WTC11 (cell line): ENCODE results near the gene TAC3. TPM values are rescaled to one million over a fixed set of nuclear protein-coding genes. Genes with fewer than 3 reads are reported as not detected.

Experiments used
- ATAC-seq: fragments of 200-7000 bp; cut with Tn5 transposase; 2 replicates; pipeline ENCODE4 v1.10.0; 2021; ENCODE audit warnings: mild to moderate bottlenecking, moderate library complexity
- CTCF ChIA-PET: fragments of 300-600 bp; sonication (Branson Sonifier 250); formaldehyde crosslinking; loops from one replicate; lab custom pipeline; 2021; ENCODE audit warnings: antibody characterized with exemption; lab: Charles Lee
- POLR2A ChIA-PET: fragments of 350-600 bp; sonication (Branson Sonifier 250); formaldehyde crosslinking; loops from one replicate; lab custom pipeline; 2021; ENCODE audit warnings: antibody characterized with exemption; lab: Charles Lee
- DNase-seq: peaks from one replicate; pipeline ENCODE4 v3.0.0; 2021; ENCODE audit warnings: low spot score
- H3K27ac Mint-ChIP-seq: 2 replicates; pipeline ENCODE4 v1.8.0; 2021; ENCODE audit warnings: mixed read lengths
- H3K27me3 Mint-ChIP-seq: 2 replicates; pipeline ENCODE4 v1.8.0; 2021; ENCODE audit warnings: low read depth, mild to moderate bottlenecking, moderate library complexity, mixed read lengths
- H3K36me3 Mint-ChIP-seq: 2 replicates; pipeline ENCODE4 v1.8.0; 2021; ENCODE audit warnings: mixed read lengths
- H3K4me1 Mint-ChIP-seq: 2 replicates; pipeline ENCODE4 v1.8.0; 2022; ENCODE audit warnings: mixed read lengths
- H3K4me3 Mint-ChIP-seq: 2 replicates; pipeline ENCODE4 v1.8.0; 2021; ENCODE audit warnings: mild to moderate bottlenecking, moderate library complexity, mixed read lengths
- H3K9me3 Mint-ChIP-seq: 2 replicates; pipeline ENCODE4 v1.8.0; 2021; ENCODE audit warnings: mixed read lengths
- ATF2 ChIP-seq: sonication (generic); formaldehyde crosslinking; IDR thresholded peaks from 2 replicates; pipeline ENCODE4 v1.8.1; 2022; ENCODE audit warnings: low read depth, missing genetic modification reagents, borderline replicate concordance
- CBFB ChIP-seq: sonication (generic); formaldehyde crosslinking; IDR thresholded peaks from 2 replicates; pipeline ENCODE4 v1.8.1; 2022; ENCODE audit warnings: mild to moderate bottlenecking, low read depth, missing genetic modification reagents
- E2F4 ChIP-seq: sonication (generic); formaldehyde crosslinking; IDR thresholded peaks from 2 replicates; pipeline ENCODE4 v1.8.1; 2022; ENCODE audit warnings: low read depth, mild to moderate bottlenecking, moderate library complexity, missing genetic modification reagents, borderline replicate concordance
- ERG ChIP-seq: fragments of 250-450 bp; sonication (Bioruptor Pico); IDR thresholded peaks from 2 replicates; pipeline ENCODE4 v1.8.0; 2021; ENCODE audit warnings: mild to moderate bottlenecking
- KAT7 ChIP-seq: sonication (generic); formaldehyde crosslinking; IDR thresholded peaks from 2 replicates; pipeline ENCODE4 v1.8.1; 2023; ENCODE audit warnings: missing genetic modification reagents, mild to moderate bottlenecking, borderline replicate concordance
- MYBL2 ChIP-seq: sonication (generic); formaldehyde crosslinking; IDR thresholded peaks from 2 replicates; pipeline ENCODE4 v1.8.1; 2023; ENCODE audit warnings: mild to moderate bottlenecking, moderate library complexity, missing genetic modification reagents
- NFATC4 ChIP-seq: fragments of 250-450 bp; sonication (Bioruptor Pico); IDR thresholded peaks from 2 replicates; pipeline ENCODE4 v1.9.0; 2021; ENCODE audit warnings: mild to moderate bottlenecking
- NFE2L1 ChIP-seq: sonication (generic); formaldehyde crosslinking; IDR thresholded peaks from 2 replicates; pipeline ENCODE4 v1.8.1; 2023; ENCODE audit warnings: missing genetic modification reagents
- NR3C1 ChIP-seq: sonication (generic); formaldehyde crosslinking; conservative IDR thresholded peaks from 2 replicates; pipeline ENCODE4 v1.8.1; 2023; ENCODE audit warnings: low read depth, mild to moderate bottlenecking, missing genetic modification reagents
- PRRX2 ChIP-seq: fragments of 250-450 bp; sonication (Bioruptor Pico); IDR thresholded peaks from 2 replicates; pipeline ENCODE4 v1.8.0; 2021; ENCODE audit warnings: mild to moderate bottlenecking
- STAT6 ChIP-seq: sonication (generic); formaldehyde crosslinking; conservative IDR thresholded peaks from 2 replicates; pipeline ENCODE4 v1.8.1; 2023; ENCODE audit warnings: mild to moderate bottlenecking, low read depth, missing genetic modification reagents, moderate library complexity
- TEAD4 ChIP-seq: sonication (generic); formaldehyde crosslinking; IDR thresholded peaks from 2 replicates; pipeline ENCODE4 v1.8.0; 2022; ENCODE audit warnings: mild to moderate bottlenecking, missing genetic modification reagents
- ZNF281 ChIP-seq: sonication (generic); formaldehyde crosslinking; IDR thresholded peaks from 2 replicates; pipeline ENCODE4 v1.8.0; 2023; ENCODE audit warnings: mild to moderate bottlenecking, missing genetic modification reagents
- ZNF396 ChIP-seq: fragments of 250-450 bp; sonication (Bioruptor Pico); IDR thresholded peaks from 2 replicates; pipeline ENCODE4 v1.8.0; 2021; ENCODE audit warnings: mild to moderate bottlenecking, moderate library complexity, borderline replicate concordance
- ZNF416 ChIP-seq: fragments of 250-450 bp; sonication (Bioruptor Pico); IDR thresholded peaks from 2 replicates; pipeline ENCODE4 v1.9.0; 2021; ENCODE audit warnings: mild to moderate bottlenecking, inconsistent platforms
- ZNF512 ChIP-seq: sonication (generic); formaldehyde crosslinking; IDR thresholded peaks from 2 replicates; pipeline ENCODE4 v1.8.1; 2022; ENCODE audit warnings: missing genetic modification reagents, borderline replicate concordance
- total RNA-seq: library from RNA; stranded (reverse); gene quantifications from 3 replicates; pipeline ENCODE4 v1.2.3, GENCODE V29; 2021

Gene TAC3
- total RNA-seq, 1 experiment from 2014 or later, result 4.1 TPM

GRCh38 chr12:57058454-57058853 lies 42.1 kb upstream of the TAC3 start:
- Mint-ChIP-seq H3K9me3 (peaks cover 5% of the 10 kb centered on the region), H3K27ac (no peak overlapping the region), H3K4me1 (no peaks in the 10 kb centered on the region), H3K36me3 (peaks cover 68% of the 10 kb centered on the region), H3K27me3 (no peaks in the 10 kb centered on the region), H3K4me3 (no peak overlapping the region)
- ATAC-seq (no peak), DNase-seq (no peak)
- TF ChIP-seq ATF2 (CRISPR knock-in tag), result no peak
- TF ChIP-seq E2F4 (CRISPR knock-in tag), result no peak
- TF ChIP-seq ZNF396, result no peak
- no peak for TF ChIP-seq STAT6 (CRISPR knock-in tag)
- no peak for TF ChIP-seq CBFB (CRISPR knock-in tag)
- no peak for TF ChIP-seq TEAD4 (CRISPR knock-in tag)
- no peak for TF ChIP-seq NR3C1 (CRISPR knock-in tag)
- no peak for TF ChIP-seq KAT7 (CRISPR knock-in tag)
- TF ChIP-seq NFATC4 (CRISPR knock-in tag), result no peak
- no peak for TF ChIP-seq ERG (CRISPR knock-in tag)
- TF ChIP-seq MYBL2 (CRISPR knock-in tag), result no peak
- no peak for TF ChIP-seq PRRX2 (CRISPR knock-in tag)
- no peak for TF ChIP-seq ZNF416 (CRISPR knock-in tag)
- no peak for TF ChIP-seq NFE2L1 (CRISPR knock-in tag)
- TF ChIP-seq ZNF281 (CRISPR knock-in tag), result no peak
- no peak for TF ChIP-seq ZNF512 (CRISPR knock-in tag)
- CTCF ChIA-PET, result interaction anchor here (1.4 kb wide), 1 partner anchor 66 kb away, joined by 3 read pairs; no protein-coding TSS in a partner anchor
- POLR2A ChIA-PET, result no interaction called here
